PFSK-1 (cell line): Measurements from ENCODE around the gene SH3BGRL2.

Source experiments
- FOXP2 ChIP-seq: optimal IDR thresholded peaks from 2 replicates; pipeline ENCODE3; 2011; ENCODE audit warnings: borderline replicate concordance, control low read depth, inconsistent platforms; ENCODE audit not compliant: insufficient read depth; ENCODE audit errors: extremely low read length, extremely low read depth
- POLR2AphosphoS5 ChIP-seq: IDR thresholded peaks from 2 replicates; pipeline ENCODE4 v1.6.1; 2012; ENCODE audit warnings: low read depth, mild to moderate bottlenecking, control low read depth, low read length, moderate library complexity
- REST ChIP-seq, 2 experiments: IDR thresholded peaks; 2 replicates each; pipeline versions ENCODE4 v1.6.1 to v1.8.0; 2011 to 2012; ENCODE audit warnings: low read depth in 2 of 2, low read length in 2 of 2, control low read depth in 1 of 2, inconsistent platforms in 1 of 2, mild to moderate bottlenecking in 1 of 2, moderate library complexity in 1 of 2; ENCODE audit not compliant: insufficient read depth in 1 of 2
- SIN3A ChIP-seq: IDR thresholded peaks from 2 replicates; pipeline ENCODE4 v1.6.1; 2012; ENCODE audit warnings: mild to moderate bottlenecking, low read length, moderate library complexity, borderline replicate concordance; ENCODE audit not compliant: insufficient read depth
- TAF1 ChIP-seq: IDR thresholded peaks from 2 replicates; pipeline ENCODE4 v1.6.1; 2012; ENCODE audit warnings: low read length, control low read depth, borderline replicate concordance; ENCODE audit not compliant: insufficient read depth

The SH3BGRL2 gene

DNA sequence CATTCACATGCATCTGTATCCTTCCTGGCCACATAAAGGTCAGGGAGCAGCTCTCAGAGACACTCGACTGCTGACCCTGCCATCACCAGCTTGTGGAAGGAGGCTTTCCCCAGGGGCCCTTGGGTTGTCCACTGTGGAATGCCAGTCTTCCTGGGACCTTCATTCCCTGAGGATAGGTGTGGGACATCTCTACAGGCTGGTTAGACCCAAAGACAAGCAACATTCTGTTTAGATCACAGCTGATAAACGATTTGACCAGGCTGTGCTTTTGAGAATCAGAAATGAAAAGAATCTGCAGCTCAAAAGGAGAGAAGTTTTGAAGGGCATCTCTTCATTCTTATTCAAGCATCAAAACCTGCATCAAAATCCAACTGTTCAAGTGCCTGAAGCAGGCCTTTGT is 18.2 kb upstream of the SH3BGRL2 start:
- no peak for TF ChIP-seq FOXP2
- TF ChIP-seq POLR2AphosphoS5 = no peak
- TF ChIP-seq REST (IDR thresholded peaks at IDR 0.05; ENCODE audit: insufficient read depth in 1 of 2, low read depth in 2 of 2, low read length in 2 of 2) = no peak
- TF ChIP-seq SIN3A = no peak
- no peak for TF ChIP-seq TAF1

GRCh38 chr6:79613912-79614311 is 17.2 kb upstream of the SH3BGRL2 start:
- TF ChIP-seq TAF1 = no peak
- no peak for TF ChIP-seq FOXP2

DNA sequence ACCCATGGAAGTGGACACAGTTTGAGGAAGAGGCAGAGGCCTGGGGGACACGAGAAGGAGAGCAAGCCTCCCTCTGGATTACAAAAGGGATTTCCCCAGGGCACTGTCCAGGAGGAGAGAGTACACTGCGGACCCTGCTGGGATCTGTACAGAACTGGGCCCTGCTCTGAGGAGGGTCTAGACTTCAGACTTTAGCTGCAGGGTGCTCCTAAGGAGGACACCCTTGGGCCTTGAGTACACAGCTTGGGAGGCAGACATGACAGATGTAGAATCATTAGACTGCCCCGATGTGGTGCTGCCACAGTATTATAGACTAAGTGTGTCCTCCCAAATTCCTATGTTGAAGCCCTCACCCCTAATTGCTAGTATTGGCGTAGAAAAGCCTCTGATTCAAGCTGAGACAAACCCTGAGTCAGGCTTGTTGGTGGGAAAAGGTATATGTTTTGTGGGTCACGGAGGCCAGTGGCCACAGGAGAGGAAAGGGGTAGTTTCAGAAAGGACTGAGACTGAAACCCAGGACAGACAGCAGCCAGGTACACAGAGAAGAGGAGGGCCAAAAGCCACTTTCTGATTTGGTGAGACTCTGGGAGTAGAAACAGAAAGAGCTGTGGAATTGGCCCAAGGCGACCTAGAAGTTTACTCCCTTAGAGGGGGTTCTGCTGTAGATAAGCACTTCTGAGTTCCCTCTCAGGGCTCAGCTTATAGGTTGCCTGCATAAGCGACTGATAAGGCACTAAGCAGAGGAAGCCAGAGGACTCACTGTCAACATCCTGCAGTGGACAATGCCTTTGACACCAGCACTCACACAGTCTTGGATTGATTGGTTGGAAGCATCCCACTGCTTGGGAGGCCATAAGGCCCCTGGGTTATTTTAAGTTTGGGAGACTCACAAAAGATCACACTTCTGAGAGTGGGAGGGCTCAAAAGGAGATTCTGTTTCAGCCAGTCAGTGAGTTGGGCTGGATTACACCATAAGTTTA is 16.5 kb upstream of the SH3BGRL2 start:
- TF ChIP-seq REST (IDR thresholded peaks at IDR 0.05; ENCODE audit: insufficient read depth in 1 of 2, low read depth in 2 of 2, low read length in 2 of 2) = no peak
- TF ChIP-seq SIN3A = no peak
- TF ChIP-seq FOXP2 = no peak
- no peak for TF ChIP-seq POLR2AphosphoS5
- no peak for TF ChIP-seq TAF1

GRCh38 chr6:79617518-79617941 is 13.6 kb upstream of the SH3BGRL2 start:
- TF ChIP-seq POLR2AphosphoS5 (no peak), FOXP2 (no peak), REST (IDR thresholded peaks at IDR 0.05; ENCODE audit: insufficient read depth in 1 of 2, low read depth in 2 of 2, low read length in 2 of 2) (no peak), SIN3A (no peak), TAF1 (no peak)

DNA sequence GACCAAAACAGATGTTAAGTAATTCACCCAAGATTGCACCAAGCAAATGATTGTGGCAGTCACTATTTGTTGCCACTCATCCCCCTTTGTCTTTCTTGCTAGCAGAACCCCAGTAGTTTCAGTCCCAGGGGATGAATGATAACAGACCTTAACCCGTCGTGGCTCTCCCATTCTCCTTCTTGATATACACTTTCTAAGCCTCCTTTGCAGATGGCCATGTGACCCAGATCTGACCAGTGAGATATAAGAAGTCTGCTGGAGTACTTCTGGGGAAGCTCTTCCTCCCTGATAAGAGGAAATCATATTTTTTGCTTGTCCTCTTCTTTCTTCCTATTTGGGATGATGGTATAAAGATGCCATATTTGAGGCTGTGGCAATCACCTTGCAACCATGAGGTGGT is 9.6 kb upstream of the SH3BGRL2 start:
- TF ChIP-seq POLR2AphosphoS5 = no peak
- TF ChIP-seq TAF1 = no peak
- no peak for TF ChIP-seq REST (IDR thresholded peaks at IDR 0.05; ENCODE audit: insufficient read depth in 1 of 2, low read depth in 2 of 2, low read length in 2 of 2)
- TF ChIP-seq FOXP2 = no peak
- TF ChIP-seq SIN3A = no peak
